NCI-H2171 treated with DMSO at 0.1 percent for 48 hours (cell line): Measurements from ENCODE around the gene SLC50A1.
A peak's percentile ranks its signal among the peaks of the same experiment; 100 is the strongest.

Experiments
- DNase-seq: peaks from one replicate; lab custom pipeline; 2025; lab: John Stamatoyannopoulos, UW

Gene SLC50A1

GRCh38 chr1:155184835-155185782 is 49.5 kb downstream of the SLC50A1 start:
- DNase-seq = peak; percentile 21

GRCh38 chr1:155185783-155186066 is 50.1 kb downstream of the SLC50A1 start:
- no peak for DNase-seq

GRCh38 chr1:155186067-155186793 is 50.6 kb downstream of the SLC50A1 start:
- no peak for DNase-seq

GRCh38 chr1:155186794-155187455 is 51.3 kb downstream of the SLC50A1 start:
- no peak for DNase-seq

GRCh38 chr1:155187456-155187891 is 51.8 kb downstream of the SLC50A1 start:
- no peak for DNase-seq

GRCh38 chr1:155188268-155188667 is 52.6 kb downstream of the SLC50A1 start:
- no peak for DNase-seq
